Measurements from ENCODE around the gene MEIOSIN.
"Not testable (repeated sequence)": the region's sequence is repeated elsewhere in the genome, so short reads cannot be mapped to it uniquely, and the experiment has no call there.

MEIOSIN gene

GRCh38 chr19:45781214-45782161 is 48.2 kb downstream of the MEIOSIN start:
- DNase-seq: no peak

GRCh38 chr19:45782162-45782691 is 49.0 kb downstream of the MEIOSIN start, which contains the start of gene DMPK:
TSS of gene DMPK (minus strand) at chr19:45782490. CDS start at chr19:45782352, 138 bp downstream.
- DNase-seq: no peak

- DNase-seq: no peak
Measured at GRCh38 chr19:45782820-45783785, 49.9 kb downstream of the MEIOSIN start.

GRCh38 chr19:45784096-45784495 is 50.9 kb downstream of the MEIOSIN start:
- no peak for DNase-seq

DNA sequence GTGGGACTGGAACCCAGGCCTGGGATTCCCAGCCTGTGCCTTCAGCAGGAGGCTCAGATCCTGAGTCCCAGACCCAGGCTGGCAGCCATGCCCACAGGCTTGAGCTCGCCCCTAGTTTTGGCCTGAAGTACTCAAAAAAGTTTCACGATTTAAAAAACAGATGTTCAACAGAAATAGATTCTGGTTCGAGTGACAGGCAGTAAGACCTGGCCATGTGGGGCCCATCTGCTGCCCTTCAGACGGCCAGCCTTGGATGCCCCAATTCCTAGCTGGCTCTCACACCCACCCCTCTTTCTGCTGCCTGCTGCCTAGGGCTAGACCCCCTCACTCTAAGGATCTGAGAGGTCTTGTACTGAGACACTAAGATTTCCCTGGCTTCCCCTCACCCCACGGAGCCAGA is 51.9 kb downstream of the MEIOSIN start:
- DNase-seq: no peak

GRCh38 chr19:45785781-45786532 is 52.7 kb downstream of the MEIOSIN start:
- DNase-seq: no peak

DNA sequence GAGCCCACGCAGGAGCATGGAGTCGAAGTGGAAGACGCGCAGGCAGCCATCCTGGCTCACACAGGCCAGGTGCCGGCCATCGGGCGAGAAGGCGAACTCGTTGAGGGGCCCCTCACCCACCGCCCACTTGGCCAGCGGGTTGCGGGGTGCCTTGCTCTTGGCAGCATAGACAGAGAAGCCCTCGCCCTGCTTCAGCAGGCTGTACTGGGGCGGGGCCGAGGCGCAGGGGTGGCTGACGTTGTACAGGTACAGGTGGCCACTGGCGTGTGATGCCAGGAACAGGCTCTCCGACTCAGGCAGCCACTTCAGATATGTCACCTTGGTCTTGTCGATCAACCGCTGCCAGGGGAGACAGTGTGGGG is 53.3 kb downstream of the MEIOSIN start:
- no peak for DNase-seq

DNA sequence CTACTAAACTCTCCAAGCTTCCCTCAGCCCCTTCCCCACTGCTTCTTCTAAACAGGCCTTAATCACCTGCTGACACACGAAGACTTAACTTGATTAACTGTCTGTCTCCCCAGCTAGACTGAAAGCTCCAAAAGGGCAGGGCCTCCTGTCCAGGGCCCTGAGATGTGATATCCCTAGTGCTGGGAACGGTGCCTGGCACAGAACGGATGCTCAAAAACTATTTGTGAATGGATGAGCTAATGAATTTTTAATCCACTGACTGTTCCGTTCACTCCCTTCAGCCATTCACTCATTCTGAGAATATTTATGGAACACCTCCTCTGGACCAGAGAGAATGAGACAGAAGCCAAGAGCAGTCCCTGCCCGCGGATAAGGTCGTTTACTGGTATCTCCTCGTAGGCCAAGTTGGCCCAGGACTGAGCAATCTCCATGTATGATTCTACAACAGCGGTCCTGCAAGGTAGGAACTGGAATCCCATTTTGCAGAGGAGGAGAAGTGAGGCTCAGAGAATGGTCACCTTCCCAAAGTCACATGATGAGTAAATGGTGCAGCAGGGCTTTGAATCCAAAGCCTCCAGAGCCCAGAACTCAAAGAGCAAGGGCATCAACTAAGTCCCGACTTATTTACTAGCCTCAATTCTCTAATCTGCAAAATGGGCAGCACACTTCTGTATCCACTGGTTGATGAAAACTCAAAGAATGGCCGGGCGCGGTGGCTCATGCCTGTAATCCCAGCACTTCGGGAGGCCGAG is 56.0 kb downstream of the MEIOSIN start:
- no peak for DNase-seq

- no peak for DNase-seq
Measured at GRCh38 chr19:45790942-45791341, 57.7 kb downstream of the MEIOSIN start.

DNA sequence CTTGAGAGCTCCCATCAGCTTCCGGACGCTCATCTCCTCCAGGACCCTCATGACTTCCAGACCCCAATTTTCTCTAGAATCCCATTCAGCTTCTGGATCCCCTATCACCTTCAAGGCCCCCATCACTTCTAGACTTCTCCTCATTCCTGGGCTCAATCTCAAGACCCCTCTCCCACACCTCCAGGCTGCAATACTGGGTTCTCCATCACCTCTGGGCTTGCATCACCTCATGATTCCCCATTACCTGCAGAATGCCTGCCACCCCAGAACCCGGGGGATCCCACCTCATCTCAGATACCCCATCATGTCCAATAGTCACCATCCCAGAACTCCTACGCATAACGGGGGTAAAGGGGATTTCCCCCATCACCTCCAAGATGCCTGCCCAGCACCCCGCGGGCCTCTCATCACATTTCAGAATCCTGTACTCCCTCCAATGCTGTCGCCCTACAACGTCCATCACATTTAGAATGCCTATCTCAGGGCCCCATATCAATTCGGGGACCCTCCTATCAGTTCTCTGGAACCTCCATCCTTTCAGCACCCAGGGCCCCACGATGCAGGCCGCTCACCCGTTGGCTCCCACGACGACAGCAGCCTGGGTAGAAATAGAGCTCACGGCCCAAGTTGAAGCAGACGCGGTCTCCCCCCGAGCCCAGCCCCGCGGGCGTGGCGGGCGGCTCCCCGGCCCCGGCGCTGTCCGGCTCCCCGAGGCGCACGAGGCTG is 58.7 kb downstream of the MEIOSIN start:
- DNase-seq: no peak

- DNase-seq: peak; percentile 100
Measured at GRCh38 chr19:45792470-45793177, 59.4 kb downstream of the MEIOSIN start, which contains the start of gene DMWD. TSS of gene DMWD (minus strand) at chr19:45792845. CDS start at chr19:45792756, 89 bp downstream.

- DNase-seq: no peak
Measured at GRCh38 chr19:45793178-45793564, 59.9 kb downstream of the MEIOSIN start.

- DNase-seq: no peak
Measured at GRCh38 chr19:45793876-45794275, 60.6 kb downstream of the MEIOSIN start.

DNA sequence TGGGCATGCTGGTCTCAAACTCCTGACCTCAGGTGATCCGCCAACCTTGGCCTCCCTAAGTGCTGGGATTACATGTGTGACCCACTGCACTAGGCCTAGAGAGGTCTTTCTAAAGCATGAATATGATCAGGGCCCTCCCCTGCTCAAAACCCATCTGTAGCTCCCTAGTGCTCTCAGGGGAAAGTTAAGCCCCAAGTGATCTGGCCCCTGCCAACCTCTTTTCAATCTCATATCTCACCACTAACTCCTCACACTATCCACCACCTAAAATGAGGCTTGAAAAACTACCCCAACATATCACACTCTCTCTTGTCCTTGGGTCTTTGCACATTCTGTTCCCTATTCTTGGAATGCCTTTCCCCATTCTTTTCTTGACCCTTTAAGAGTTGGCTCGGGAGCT is 61.4 kb downstream of the MEIOSIN start:
- no peak for DNase-seq

DNA sequence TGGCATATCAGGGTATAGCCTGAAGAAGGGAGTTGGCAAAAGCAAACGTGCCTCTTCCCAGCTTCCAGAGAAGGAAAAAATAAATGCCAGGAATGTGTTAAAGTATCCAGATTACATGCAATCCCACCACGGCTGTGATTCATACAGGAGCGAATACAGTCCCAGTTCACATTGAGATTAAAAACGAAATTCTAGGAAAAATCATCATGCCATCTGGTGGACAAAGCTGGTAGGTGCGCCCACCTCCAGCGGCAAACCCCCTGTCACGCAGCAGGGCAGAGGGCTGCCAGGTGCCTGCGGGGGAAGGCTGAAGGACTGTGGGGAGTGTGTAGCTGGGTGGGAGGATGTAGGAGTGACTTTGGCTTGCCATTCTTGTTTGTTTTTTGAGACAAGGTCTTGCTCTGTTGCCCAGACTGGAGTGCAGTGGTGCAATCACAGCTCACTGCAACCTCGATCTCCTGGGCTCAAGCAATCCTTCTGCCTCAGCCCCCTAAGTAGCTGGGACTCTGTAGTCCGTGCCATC is 65.8 kb downstream of the MEIOSIN start:
- DNase-seq: peak; percentile 79

DNA sequence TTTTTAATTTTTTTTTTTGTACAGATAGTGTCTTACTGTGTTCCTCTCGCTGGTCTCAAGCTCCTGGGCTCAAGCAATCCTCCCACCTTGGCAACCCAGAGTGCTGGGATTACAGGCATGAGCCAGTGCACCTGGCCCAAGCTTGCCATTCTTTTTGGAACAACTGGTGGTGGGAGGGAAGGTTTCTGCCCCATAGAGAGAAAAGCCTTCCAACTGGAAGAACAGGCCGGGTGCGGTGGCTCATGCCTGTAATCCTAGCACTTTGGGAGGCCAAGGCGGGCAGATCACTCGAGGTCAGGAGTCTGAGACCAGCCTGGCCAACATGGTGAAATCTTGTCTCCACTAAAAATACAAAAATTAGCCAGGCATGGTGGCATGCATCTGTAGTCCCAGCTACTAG is 66.3 kb downstream of the MEIOSIN start:
- DNase-seq: not testable (repeated sequence)

DNA sequence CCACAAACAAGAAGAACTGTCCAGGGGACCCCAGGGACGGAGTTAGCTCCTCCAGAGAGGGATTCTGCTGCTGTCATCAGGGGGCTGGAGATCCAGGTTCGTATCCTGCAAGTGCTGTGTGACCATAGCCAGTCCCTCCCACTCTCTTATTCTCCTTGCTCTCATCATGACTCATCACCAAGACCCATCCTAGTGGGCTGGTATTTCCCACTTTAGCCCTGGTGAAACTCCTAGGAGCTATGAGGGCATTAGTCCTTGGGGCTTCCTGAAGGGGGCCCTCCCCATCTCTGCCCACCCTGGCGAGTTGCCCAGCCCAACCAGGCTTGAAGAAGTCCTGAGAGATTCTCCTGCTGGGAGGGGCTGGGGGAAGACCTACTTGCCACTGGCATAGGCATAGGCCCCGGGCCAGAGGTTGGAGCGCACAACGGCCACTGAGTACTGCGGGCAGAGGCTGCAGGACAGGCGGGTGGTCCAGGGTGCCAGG is 66.9 kb downstream of the MEIOSIN start:
- DNase-seq: no peak

GRCh38 chr19:45801603-45802175 is 68.5 kb downstream of the MEIOSIN start:
- no peak for DNase-seq

Data from NCI-H82 (cell line).